Activated CD4-positive, CD25-positive, alpha-beta regulatory T cell treated with anti-CD3 and anti-CD28 coated beads, Interleukin-2, amount 50 U/mL, for 72 hours (primary cell): ENCODE results near the gene FYN.

Source experiments
- DNase-seq: peaks from one replicate; pipeline ENCODE4 v3.0.0; 2021

FYN gene

GRCh38 chr6:111673937-111674336 lies 199.3 kb downstream of the FYN start:
- no peak for DNase-seq

GRCh38 chr6:111673532-111673931 lies 199.7 kb downstream of the FYN start:
- no peak for DNase-seq

GRCh38 chr6:111672761-111673450 lies 200.3 kb downstream of the FYN start:
- DNase-seq, result no peak

GRCh38 chr6:111669326-111669725 lies 203.9 kb downstream of the FYN start:
- DNase-seq, result no peak

GRCh38 chr6:111668410-111668809 lies 204.8 kb downstream of the FYN start:
- no peak for DNase-seq

GRCh38 chr6:111667931-111668330 lies 205.3 kb downstream of the FYN start:
- DNase-seq, result no peak

DNA sequence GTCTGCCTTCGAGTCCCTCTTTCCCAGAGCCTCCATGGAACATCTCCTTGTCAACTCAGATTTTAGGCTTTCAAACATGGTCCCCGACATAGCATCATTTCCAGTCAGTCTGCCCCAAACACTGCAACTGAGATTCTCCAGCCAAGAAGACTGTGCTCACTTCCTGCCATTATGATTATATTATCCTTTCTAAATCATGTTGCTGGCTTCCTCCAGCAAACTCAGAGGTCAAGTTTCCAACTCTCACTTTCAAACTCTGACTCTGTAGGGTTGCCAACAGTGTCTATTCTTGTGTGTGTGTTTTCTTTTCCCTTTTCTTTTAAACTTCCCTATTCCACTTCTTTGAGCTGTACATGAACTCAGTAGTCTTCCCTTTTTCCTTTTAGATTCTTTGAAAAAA lies 206.4 kb downstream of the FYN start:
- no peak for DNase-seq

DNA sequence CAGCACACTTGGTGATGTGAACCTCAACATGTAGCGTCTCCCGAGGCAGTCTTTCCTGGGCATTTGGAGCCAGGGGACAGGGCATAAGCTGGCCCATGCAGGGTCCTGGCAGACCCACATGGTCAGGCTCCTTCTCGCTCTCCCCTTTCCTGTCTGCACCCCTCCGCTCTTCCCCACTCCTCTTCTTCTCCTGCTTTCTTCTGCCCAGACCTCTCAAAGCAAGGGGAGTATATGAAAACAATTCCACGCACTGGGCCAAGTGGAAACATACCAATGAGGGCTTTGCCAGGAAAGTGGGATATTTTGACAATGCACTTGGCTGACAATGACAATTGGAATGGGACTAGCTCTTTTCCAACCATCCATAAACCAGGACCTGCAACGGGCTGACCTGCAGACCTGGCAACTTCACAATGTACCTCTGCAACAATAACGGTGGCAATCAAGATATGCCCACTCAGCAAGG lies 208.7 kb downstream of the FYN start:
- DNase-seq, result no peak

GRCh38 chr6:111663692-111664564 lies 209.3 kb downstream of the FYN start:
- DNase-seq, result no peak

- DNase-seq, result no peak
Measured at GRCh38 chr6:111662794-111663593, 210.3 kb downstream of the FYN start.

GRCh38 chr6:111662072-111662793 lies 211.0 kb downstream of the FYN start:
- no peak for DNase-seq

GRCh38 chr6:111661541-111662061 lies 211.7 kb downstream of the FYN start:
- DNase-seq, result no peak

GRCh38 chr6:111660531-111660930 lies 212.7 kb downstream of the FYN start:
- no peak for DNase-seq

GRCh38 chr6:111658462-111659154 lies 214.6 kb downstream of the FYN start:
- DNase-seq, result no peak

GRCh38 chr6:111657146-111657545 lies 216.1 kb downstream of the FYN start:
- no peak for DNase-seq

- no peak for DNase-seq
Measured at GRCh38 chr6:111653979-111654378, 219.3 kb downstream of the FYN start.

DNA sequence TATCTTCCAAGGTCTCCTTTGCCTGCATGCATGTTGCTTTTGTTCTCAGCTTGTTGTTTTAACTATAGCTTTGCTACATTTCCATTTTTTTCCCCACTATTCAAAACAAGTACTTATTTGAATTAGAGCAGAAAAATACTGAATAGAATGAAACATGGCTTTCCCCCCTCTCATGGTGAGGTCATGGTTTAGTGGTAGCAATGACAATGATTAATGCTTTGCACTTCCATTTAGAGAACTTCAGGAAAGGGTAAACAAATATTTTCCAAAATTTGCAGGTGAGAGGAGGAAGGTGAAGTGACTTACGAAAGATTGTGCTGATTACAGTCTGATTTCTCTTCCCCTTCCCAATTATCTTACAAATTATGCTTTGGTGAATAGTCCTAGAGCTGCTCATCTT lies 219.8 kb downstream of the FYN start:
- DNase-seq, result no peak

DNA sequence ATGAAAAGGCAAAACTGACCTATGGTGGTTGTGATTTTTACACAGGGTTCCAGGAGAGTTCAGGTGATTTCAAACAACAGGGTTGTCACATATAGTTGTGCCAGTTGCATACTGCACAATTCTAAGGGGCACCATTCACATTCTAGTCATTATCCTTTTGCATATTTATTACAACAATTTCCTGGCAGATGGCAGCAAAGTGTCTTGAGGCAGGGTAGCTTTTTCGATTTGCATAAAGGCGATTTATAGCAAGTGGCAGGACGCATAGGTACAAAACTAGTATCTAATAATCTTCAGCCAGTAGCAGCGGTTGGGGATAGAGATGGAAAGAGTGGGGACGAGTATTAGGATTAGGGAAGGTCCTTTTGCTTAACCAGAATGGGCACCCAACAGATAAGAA lies 221.1 kb downstream of the FYN start:
- DNase-seq, result no peak

GRCh38 chr6:111651185-111652034 lies 221.8 kb downstream of the FYN start:
- DNase-seq, result no peak

DNA sequence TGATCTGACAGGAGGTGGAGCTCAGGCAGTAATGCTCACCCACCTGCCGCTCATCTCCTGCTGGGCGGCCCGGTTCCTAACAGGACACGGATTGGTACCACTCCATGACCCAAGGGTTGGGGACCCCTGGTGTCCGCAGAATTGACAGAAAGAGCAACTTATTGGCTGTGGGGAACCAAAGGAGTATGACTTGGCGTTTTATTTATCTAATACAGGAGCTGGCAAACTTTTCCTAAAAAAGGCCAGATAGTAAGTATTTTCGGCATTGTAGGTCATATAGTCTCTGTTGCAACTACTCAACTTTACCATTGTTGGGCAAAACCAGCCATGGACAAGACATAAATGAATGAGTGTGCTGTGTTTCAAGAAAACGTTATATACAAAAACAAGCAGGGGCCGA lies 223.2 kb downstream of the FYN start:
- no peak for DNase-seq

- DNase-seq, result no peak
Measured at GRCh38 chr6:111648100-111648499, 225.2 kb downstream of the FYN start.
